Activated CD4-positive, alpha-beta T cell treated with anti-CD3 and anti-CD28 coated beads, Interleukin-2, amount 10 ng/mL, durations not matched to agents 7 days and 5 days (primary cell): ENCODE data around the gene CCNL2. TPM values are rescaled to one million over a fixed set of nuclear protein-coding genes. Genes with fewer than 3 reads are reported as not detected.

Experiments
- CTCF ChIA-PET: fragments of 350-600 bp; sonication (Branson Sonifier 250); formaldehyde crosslinking; loops from one replicate; lab custom pipeline; 2021; ENCODE audit warnings: antibody characterized with exemption; lab: Charles Lee
- POLR2A ChIA-PET: fragments of 350-600 bp; sonication (Branson Sonifier 250); formaldehyde crosslinking; loops from one replicate; lab custom pipeline; 2021; ENCODE audit warnings: antibody characterized with exemption; lab: Charles Lee
- DNase-seq: peaks from one replicate; pipeline ENCODE4 v3.0.0-alpha.2; 2020
- H3K27ac Mint-ChIP-seq: one replicate; pipeline ENCODE4 v1.8.0; 2021; ENCODE audit warnings: mild to moderate bottlenecking, moderate library complexity, mixed read lengths
- H3K27me3 Mint-ChIP-seq: one replicate; pipeline ENCODE4 v1.8.0; 2021; ENCODE audit warnings: mixed read lengths
- H3K36me3 Mint-ChIP-seq: one replicate; pipeline ENCODE4 v1.8.0; 2021; ENCODE audit warnings: low read depth, mixed read lengths
- H3K4me1 Mint-ChIP-seq: one replicate; pipeline ENCODE4 v1.8.0; 2021; ENCODE audit warnings: mixed read lengths
- H3K4me3 Mint-ChIP-seq: one replicate; pipeline ENCODE4 v1.8.0; 2021; ENCODE audit warnings: mild to moderate bottlenecking, moderate library complexity, mixed read lengths
- H3K9me3 Mint-ChIP-seq: one replicate; pipeline ENCODE4 v1.8.0; 2021; ENCODE audit warnings: mixed read lengths
- total RNA-seq, 2 experiments: library from RNA; stranded (reverse); gene quantifications; one replicate each; pipeline ENCODE4 v1.2.3, GENCODE V29; 2021

Gene CCNL2
- total RNA-seq, 2 experiments from 2014 or later: 122 to 131 TPM

- peaks cover 7% of the 10 kb centered on the region for H3K36me3 Mint-ChIP-seq
- no peak for DNase-seq
- POLR2A ChIA-PET: no interaction called here
- no peak overlapping the region for H3K27ac Mint-ChIP-seq
- no peaks in the 10 kb centered on the region for H3K9me3 Mint-ChIP-seq
- H3K4me3 Mint-ChIP-seq: no peak overlapping the region
- no peaks in the 10 kb centered on the region for H3K27me3 Mint-ChIP-seq
- CTCF ChIA-PET: no interaction called here
- H3K4me1 Mint-ChIP-seq: peaks cover 4% of the 10 kb centered on the region
Measured at GRCh38 chr1:1381294-1381693, 17.8 kb downstream of the CCNL2 start.

GRCh38 chr1:1380860-1381259, 18.3 kb downstream of the CCNL2 start:
- Mint-ChIP-seq H3K9me3 (no peaks in the 10 kb centered on the region), H3K4me3 (no peak overlapping the region), H3K27me3 (no peaks in the 10 kb centered on the region), H3K27ac (no peak overlapping the region), H3K4me1 (peaks cover 6% of the 10 kb centered on the region), H3K36me3 (peaks cover 2% of the 10 kb centered on the region)
- CTCF ChIA-PET: no interaction called here
- DNase-seq: no peak
- POLR2A ChIA-PET: no interaction called here

GRCh38 chr1:1377540-1378205, 21.5 kb downstream of the CCNL2 start:
- H3K27me3 Mint-ChIP-seq: no peaks in the 10 kb centered on the region
- no peak overlapping the region for H3K4me3 Mint-ChIP-seq
- peaks cover 10% of the 10 kb centered on the region for H3K36me3 Mint-ChIP-seq
- CTCF ChIA-PET: interaction anchor here (0.6 to 2.9 kb wide), 7 partner anchors 10 to 766 kb away, joined by 3 to 10 read pairs (median 4); partner anchors contain the start of gene CCNL2
- POLR2A ChIA-PET: no interaction called here
- no peak overlapping the region for H3K27ac Mint-ChIP-seq
- peaks cover 23% of the 10 kb centered on the region for H3K4me1 Mint-ChIP-seq
- no peaks in the 10 kb centered on the region for H3K9me3 Mint-ChIP-seq
- DNase-seq: no peak

DNA sequence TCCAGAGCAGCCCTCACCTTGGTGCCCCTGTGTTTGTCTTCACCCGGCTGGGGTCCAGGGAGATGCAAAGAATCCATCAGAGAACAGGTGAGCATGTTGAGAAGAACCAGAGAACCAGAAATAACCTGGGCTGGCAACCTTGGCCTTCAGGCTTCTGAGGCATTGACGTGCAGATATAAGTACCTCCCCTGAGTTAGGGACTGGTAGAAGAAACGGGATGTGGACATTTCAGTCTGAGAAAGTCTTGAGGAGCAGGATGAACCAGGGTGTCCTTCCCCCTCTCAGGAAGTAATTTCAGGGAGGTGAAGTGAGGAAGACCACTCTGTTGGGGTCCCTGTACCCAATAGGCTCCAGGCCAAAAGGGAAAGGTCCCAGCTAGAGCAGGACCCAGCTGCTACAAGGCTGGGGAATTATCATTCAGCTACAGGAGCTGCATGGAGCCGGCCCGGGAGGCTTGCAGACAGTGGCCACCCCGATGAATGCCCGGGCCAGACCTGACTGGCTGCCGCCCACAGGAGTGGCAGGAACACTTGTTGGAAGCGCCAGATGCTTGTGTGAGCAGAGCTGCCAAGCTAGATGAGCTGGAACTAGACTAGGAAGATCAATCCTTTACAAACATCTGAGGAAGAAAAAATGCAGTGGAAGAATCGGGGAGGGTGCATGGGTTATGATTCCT, 22.4 kb downstream of the CCNL2 start:
- H3K27me3 Mint-ChIP-seq: no peaks in the 10 kb centered on the region
- H3K4me3 Mint-ChIP-seq: peak overlapping the region; percentile 88
- DNase-seq: no peak
- POLR2A ChIA-PET: interaction anchor here (0.7 kb wide), 1 partner anchor 511 kb away, joined by 3 read pairs; no protein-coding TSS in a partner anchor
- CTCF ChIA-PET: interaction anchor here (1.1 to 2.9 kb wide), 3 partner anchors 11 to 23 kb away, joined by 4 to 10 read pairs (median 7); partner anchors contain the start of gene CCNL2
- no peaks in the 10 kb centered on the region for H3K9me3 Mint-ChIP-seq
- peak overlapping the region; percentile 97 for H3K27ac Mint-ChIP-seq
- H3K36me3 Mint-ChIP-seq: peaks cover 12% of the 10 kb centered on the region
- peaks cover 31% of the 10 kb centered on the region for H3K4me1 Mint-ChIP-seq

DNA sequence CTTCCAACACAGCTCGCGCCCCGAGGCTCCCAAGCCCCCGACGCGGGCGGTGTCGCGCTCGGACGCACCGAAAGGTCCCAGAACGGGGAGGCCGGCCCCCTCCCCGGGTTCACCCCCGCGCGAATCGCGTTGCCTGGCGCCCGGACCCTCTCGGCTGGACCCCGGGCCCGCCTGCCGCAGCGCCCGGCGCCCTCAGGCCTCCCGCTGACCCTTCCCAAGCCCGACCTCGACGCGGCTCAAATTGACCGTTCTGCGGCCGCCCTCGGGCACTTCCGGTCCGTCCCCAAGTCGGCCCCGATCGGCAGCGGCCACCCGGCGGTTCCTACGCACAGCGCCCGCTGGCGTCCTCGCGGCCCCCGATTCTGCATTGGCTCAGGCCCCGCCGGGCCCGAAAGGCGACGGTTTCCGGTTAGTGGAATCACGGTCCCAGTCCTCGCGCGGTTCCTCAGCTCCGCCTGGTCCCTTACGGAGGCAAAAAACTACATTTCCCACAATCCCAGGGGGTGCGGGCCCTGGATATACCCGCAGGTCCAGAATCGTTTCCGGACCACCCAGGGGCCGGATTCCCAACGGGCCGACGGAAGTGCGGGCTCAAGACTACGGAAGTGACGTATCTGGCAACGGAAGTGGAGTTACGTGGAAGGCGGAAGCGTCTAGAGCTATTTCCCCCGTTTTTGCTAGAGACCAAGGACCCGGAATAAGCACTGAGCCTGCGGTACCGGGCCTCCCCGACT, 24.0 kb downstream of the CCNL2 start, which contains the start of gene AURKAIP1:
TSS of gene AURKAIP1 (minus strand) at position 279 of the 734 bp plus-strand sequence. CDS start 451 bp downstream, outside the sequence.
- peak; percentile 98 for DNase-seq
- Mint-ChIP-seq H3K27ac (peak within 1 kb of the TSS; percentile 97), H3K4me3 (peak within 1 kb of the TSS; percentile 88), H3K9me3 (no peaks in the 10 kb centered on the region), H3K27me3 (no peaks in the 10 kb centered on the region), H3K4me1 (peaks cover 46% of the 10 kb centered on the region), H3K36me3 (peaks cover 12% of the 10 kb centered on the region)
- POLR2A ChIA-PET: interaction anchor here (0.8 to 0.9 kb wide), 2 partner anchors 24 to 70 kb away, joined by 3 to 4 read pairs; partner anchors contain the start of gene CCNL2
- CTCF ChIA-PET: interaction anchor here (0.8 to 1.7 kb wide), 13 partner anchors 12 to 252 kb away, joined by 3 to 9 read pairs (median 4); partner anchors contain the start of gene CCNL2

GRCh38 chr1:1374589-1374928, 24.6 kb downstream of the CCNL2 start:
- Mint-ChIP-seq H3K27me3 (no peaks in the 10 kb centered on the region), H3K36me3 (peaks cover 12% of the 10 kb centered on the region), H3K27ac (peak overlapping the region; percentile 79), H3K4me3 (peak overlapping the region; percentile 88), H3K4me1 (peaks cover 48% of the 10 kb centered on the region), H3K9me3 (no peaks in the 10 kb centered on the region)
- POLR2A ChIA-PET: no interaction called here
- no peak for DNase-seq
- CTCF ChIA-PET: interaction anchor here (0.9 to 1.7 kb wide), 11 partner anchors 13 to 255 kb away, joined by 3 to 9 read pairs (median 4); partner anchors contain the start of gene CCNL2

DNA sequence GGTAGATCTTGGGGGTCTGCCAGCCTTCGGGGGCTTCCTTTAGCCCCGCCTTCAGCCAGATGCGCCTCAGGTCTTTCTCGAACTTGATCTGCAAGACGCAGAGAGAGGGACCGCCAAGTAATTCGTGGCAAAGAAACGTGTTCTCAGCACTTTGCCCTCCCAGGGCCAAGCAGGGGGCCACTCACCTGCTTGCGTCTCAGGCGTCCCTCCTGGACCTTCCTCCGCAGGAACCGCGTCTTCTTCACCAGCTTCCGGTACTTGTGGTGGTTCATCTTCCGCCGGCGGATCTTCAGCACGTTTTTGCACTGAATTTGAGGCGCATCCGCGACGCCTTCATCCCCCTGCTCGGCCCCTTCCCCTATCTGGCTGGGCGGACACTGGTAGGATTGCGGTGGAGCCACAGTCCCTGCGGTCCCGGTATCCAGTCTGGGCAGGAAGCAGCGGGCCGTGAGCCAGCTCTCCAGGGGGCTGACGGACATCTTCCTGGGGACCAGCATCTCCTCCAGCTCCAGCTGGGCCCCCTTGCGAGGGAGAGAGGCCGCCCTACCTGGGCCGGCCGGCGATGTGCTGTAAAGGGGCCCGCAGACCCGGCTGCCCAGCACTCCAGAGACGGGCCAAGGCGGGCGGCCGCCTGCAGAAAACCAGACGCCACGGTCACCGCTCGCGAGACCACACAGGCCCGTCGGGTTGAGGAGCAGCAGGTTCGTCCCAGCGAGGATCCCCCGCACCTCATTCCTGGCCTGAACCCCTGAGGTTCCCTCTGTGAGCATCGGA, 25.1 kb downstream of the CCNL2 start:
- no peak for DNase-seq
- H3K9me3 Mint-ChIP-seq: no peaks in the 10 kb centered on the region
- H3K4me1 Mint-ChIP-seq: peaks cover 48% of the 10 kb centered on the region
- H3K27ac Mint-ChIP-seq: peak overlapping the region; percentile 79
- peak overlapping the region; percentile 88 for H3K4me3 Mint-ChIP-seq
- POLR2A ChIA-PET: no interaction called here
- H3K27me3 Mint-ChIP-seq: no peaks in the 10 kb centered on the region
- H3K36me3 Mint-ChIP-seq: peaks cover 12% of the 10 kb centered on the region
- CTCF ChIA-PET: interaction anchor here (0.9 to 1.7 kb wide), 8 partner anchors 13 to 256 kb away, joined by 3 to 9 read pairs (median 4); partner anchors contain the start of gene CCNL2

- peak overlapping the region; percentile 88 for H3K4me3 Mint-ChIP-seq
- H3K27ac Mint-ChIP-seq: peak overlapping the region; percentile 41
- H3K36me3 Mint-ChIP-seq: peaks cover 12% of the 10 kb centered on the region
- ChIA-PET POLR2A (no interaction called here), CTCF (interaction anchor here (0.8 to 2.4 kb wide), 10 partner anchors 10 to 256 kb away, joined by 3 to 9 read pairs (median 4); no protein-coding TSS in a partner anchor)
- peaks cover 49% of the 10 kb centered on the region for H3K4me1 Mint-ChIP-seq
- no peaks in the 10 kb centered on the region for H3K9me3 Mint-ChIP-seq
- H3K27me3 Mint-ChIP-seq: no peaks in the 10 kb centered on the region
- no peak for DNase-seq
Measured at GRCh38 chr1:1373051-1373814, 25.9 kb downstream of the CCNL2 start.

- Mint-ChIP-seq H3K27me3 (no peaks in the 10 kb centered on the region), H3K4me3 (peak overlapping the region; percentile 51), H3K4me1 (peaks cover 50% of the 10 kb centered on the region), H3K27ac (peak overlapping the region; percentile 76), H3K9me3 (no peaks in the 10 kb centered on the region), H3K36me3 (peaks cover 12% of the 10 kb centered on the region)
- ChIA-PET POLR2A (no interaction called here), CTCF (interaction anchor here (0.6 to 2.4 kb wide), 21 partner anchors 8 to 358 kb away, joined by 3 to 9 read pairs (median 3); partner anchors contain the start of genes CCNL2, ISG15, MRPL20 and UBE2J2)
- DNase-seq: peak; percentile 81
Measured at GRCh38 chr1:1371746-1372711, 27.1 kb downstream of the CCNL2 start.

- Mint-ChIP-seq H3K4me1 (peaks cover 46% of the 10 kb centered on the region), H3K27me3 (no peaks in the 10 kb centered on the region), H3K27ac (peak overlapping the region; percentile 76), H3K36me3 (peaks cover 12% of the 10 kb centered on the region), H3K9me3 (no peaks in the 10 kb centered on the region), H3K4me3 (peak overlapping the region; percentile 38)
- ChIA-PET POLR2A (no interaction called here), CTCF (interaction anchor here (0.8 to 2.4 kb wide), 13 partner anchors 8 to 358 kb away, joined by 3 to 9 read pairs (median 4); partner anchors contain the start of genes ISG15, MRPL20 and UBE2J2)
- peak; percentile 79 for DNase-seq
Measured at GRCh38 chr1:1371364-1371745, 27.8 kb downstream of the CCNL2 start.
